GM19035 (cell line): ENCODE measurements around the gene FAM181B.

Source experiments
- ATAC-seq: cut with Tn5 transposase; IDR thresholded peaks from one replicate; pipeline ENCODE4 v1.9.1; 2021; ENCODE audit not compliant: unreplicated experiment

The FAM181B gene, protein sequence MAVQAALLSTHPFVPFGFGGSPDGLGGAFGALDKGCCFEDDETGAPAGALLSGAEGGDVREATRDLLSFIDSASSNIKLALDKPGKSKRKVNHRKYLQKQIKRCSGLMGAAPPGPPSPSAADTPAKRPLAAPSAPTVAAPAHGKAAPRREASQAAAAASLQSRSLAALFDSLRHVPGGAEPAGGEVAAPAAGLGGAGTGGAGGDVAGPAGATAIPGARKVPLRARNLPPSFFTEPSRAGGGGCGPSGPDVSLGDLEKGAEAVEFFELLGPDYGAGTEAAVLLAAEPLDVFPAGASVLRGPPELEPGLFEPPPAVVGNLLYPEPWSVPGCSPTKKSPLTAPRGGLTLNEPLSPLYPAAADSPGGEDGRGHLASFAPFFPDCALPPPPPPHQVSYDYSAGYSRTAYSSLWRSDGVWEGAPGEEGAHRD

DNA sequence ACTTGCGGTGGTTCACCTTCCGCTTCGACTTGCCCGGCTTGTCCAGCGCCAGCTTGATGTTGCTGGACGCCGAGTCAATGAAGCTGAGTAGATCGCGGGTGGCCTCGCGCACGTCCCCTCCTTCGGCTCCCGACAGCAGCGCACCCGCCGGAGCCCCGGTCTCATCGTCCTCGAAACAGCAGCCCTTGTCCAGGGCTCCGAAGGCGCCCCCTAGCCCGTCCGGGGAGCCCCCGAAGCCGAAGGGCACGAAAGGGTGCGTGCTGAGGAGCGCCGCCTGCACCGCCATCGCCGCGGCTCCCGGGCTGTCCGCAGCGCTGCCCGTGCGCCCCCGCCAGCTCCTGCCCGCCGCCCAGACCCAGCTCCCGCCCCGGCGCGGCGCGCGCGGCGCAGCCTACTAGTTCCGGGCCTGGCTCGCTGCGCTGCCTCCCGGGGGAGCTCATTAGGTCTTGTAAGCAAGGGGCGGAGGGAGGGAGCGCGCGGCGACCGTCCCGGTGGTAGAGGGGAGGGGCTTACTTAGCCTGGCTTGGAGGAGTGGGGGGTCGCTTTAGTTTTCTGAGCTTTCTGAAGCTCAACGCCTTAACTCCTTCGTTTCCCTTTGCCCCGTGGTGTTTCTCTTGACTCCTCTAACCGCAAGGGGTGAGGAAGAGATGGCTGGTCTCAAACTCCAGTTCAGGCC lies at the start of gene FAM181B:
Gene FAM181B, minus strand, starts transcription at position 421 of the 676 bp plus-strand sequence. Its CDS starts 135 bp downstream, at position 286.
- ATAC-seq = no peak

DNA sequence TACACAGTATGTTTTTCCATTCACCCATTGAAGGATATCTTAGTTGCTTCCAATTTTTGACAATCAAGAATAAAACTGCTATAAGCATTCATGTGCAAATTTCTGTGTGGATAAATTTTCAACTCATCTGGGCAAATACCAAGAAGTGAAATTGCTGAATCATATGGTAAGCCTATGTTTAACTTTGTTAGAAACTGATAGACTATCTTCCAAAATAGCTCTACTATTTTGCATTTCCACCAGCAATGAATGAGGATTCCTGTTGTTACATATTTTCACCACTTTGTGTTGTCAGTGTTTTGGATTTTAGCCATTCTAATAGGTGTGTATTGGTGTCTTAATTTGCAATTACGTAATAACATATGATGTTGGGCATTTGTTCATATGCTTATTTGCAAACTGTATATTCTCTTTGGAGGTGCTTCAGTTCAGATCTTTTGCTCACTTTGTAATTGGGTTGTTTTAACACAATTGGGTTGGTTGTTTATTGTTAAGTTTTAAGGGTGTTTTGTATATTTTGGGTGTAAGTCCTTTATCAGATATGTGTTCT lies 49.2 kb upstream of the FAM181B start:
- ATAC-seq = no peak

DNA sequence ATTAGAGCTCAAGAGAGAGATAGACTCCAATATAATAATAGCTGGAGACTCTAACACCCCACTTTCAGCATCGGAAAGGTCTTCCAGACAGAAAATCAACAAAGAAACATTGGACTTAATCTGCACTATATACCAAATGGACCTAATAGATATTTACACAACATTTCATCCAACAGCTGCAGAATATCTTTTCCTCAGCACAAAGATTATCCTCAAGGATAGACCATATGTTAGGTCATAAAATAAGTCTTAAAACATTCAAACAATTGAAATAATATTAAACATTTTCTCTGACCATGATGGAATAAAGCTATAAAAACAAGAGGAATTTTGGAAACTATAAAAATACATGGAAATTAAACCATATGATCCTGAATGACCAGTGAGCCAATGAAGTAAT lies 45.1 kb upstream of the FAM181B start:
- no peak for ATAC-seq

DNA sequence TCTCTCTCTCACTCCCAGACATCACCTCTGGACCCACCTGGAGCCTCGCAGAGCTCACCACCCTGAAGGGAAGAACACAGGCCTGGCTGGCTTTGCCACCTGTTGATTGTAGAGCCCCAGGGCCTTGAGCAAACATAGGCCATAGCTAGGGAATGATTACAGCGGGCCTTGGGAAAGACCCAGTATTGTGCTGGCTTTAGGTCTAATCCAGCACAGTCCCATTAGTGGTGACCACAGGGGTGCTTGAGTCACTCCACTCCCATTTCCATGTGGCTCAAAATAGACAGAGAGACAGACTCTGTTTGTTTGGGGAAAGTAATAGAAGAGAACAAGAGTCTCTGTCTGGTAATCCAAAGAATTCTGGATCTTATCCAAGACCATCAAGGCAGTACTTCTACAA lies 42.7 kb upstream of the FAM181B start:
- ATAC-seq = no peak

DNA sequence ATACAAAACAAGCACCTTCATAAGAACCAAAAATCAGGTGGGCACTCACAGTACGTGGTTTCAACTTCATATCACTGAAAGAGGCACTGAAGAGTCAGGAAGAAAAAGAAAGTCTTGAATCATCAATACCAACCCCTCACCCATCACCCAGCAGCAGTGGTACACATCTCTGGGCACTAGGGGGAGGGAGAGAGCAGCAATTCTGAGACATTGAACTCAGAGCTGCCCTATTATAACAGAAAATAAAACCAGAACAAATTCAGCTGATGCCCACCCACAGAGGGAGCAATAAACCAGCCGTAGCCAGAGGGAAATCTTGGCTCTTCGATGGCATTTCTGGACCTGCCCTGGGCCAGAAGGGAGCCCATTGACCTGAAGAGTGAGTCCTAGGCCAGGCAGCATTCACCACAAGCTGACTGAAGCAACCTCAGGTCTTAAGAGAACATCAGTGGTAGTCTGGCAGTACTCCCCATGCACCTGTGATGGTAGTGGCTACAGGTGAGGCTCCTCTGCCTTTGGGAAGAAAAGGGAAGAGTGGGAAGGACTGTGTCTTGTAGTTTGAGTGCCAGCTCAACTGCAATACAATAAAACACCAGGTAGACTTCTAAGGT lies 42.2 kb upstream of the FAM181B start:
- ATAC-seq = peak; percentile 100

DNA sequence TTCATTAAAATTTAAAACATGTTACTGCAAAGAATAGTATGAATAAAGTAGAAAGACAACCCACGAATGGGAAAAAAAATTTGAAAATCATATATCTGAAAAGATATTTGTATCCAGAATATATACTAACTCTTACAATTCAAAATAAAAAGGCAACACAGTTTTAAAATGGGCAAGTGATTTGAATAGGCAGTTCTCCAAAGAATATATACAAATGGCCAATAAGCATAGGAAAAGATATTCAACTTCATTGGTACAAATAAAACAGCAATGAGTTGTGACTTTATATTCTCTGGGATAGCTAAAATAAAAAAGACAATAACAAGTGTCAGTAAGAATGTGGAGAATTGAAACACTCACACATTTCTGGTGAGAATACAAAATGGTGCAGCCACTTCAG lies 41.6 kb upstream of the FAM181B start:
- ATAC-seq = no peak

DNA sequence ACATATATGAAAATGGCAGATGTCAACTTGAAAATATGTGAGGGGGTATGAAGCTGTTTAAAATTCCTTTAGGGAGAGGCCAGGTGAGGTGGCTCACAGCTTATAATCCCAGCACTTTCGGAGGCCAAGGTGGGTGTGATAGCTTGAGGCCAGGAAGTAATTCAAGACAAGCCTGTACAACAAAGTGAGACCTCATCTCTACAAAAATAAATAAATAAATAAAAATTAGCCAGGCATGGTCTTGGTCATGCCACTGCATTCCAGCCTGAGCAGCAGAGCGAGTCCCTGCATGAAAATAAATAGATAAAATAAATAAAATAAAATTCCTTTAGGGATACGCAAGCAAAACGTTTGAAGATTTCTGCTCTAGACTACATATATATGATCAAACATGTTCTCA lies 38.1 kb upstream of the FAM181B start:
- no peak for ATAC-seq

DNA sequence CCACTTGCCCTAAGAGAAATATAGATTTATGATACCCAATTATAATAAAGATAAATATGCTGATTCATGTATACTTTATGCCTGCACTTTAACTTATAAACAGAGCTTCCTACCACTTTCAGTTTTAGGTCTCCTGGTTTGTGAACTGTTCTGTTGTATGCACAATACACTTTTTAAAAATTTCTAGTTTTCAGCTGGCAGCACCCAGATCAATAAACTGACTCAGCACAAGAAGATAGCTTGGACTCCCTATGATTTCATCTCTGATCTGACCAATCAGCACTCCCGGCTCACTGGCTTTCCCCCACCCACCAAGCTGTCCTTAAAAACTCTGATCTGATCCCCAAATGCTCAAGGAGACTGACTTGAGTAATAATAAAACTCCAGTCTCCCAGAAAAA lies 33.5 kb upstream of the FAM181B start:
- no peak for ATAC-seq

DNA sequence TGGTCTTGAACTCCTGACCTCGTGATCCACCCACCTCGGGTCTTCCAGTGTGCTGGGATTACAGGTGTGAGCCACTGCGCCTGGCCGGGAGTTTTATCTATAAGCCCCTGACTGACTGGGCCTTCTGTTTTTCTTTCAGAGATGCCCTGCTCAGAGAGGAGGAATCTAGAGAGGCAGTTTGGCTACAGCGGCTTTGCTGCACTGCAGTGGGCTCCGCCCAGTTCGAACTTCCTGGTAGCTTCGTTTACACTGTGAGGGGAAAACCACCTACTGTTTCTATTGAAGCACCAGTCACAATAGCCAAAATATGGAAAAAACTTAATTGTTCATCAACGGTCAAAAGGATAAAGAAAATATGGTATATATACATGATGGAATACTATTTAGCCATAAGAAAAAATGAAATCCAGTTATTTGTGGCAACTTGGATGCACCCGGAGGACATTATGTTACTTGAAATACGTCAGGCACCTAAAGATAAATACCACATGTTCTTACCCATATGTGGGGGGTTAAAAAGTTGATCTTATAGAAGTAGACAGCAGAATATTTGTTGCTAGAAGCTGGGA lies 31.9 kb upstream of the FAM181B start:
- ATAC-seq = no peak

DNA sequence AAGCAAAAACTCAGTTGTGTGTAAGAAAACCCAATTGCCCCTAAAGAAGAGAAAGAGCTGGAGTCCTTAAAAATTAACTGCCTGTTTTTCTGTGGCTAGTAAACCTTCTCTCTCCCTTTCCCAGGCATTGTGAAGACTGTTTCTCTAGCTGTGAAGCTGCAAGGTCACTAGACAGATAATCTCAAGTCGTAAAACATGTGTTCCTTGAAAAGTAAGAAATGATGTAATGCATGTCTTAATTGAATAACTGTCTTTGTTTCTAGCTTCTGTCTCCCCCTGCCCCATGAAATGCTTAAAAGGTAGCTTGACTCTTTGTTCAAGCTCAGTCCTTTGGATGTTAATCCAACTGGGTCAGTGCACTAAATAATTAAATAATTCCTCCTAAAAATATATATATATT lies 29.5 kb upstream of the FAM181B start:
- no peak for ATAC-seq

DNA sequence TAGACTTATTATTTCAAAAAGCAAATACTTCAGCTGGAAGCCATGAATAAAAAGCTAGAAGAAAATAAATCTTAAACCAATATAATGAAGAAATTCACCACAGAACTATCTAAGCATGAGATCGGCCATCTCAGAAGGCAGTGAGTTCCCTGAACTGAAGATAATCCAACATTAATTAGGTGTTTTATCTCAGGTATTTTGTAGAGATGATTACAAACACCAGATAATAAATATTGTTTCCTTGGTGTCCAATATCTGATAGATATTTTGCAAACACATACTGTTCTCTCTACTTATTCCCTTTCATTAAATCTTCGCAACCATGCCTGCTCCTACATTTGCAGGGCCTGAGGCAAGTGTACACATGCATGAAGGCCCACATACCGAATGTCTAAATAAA lies 26.0 kb upstream of the FAM181B start:
- ATAC-seq = no peak

DNA sequence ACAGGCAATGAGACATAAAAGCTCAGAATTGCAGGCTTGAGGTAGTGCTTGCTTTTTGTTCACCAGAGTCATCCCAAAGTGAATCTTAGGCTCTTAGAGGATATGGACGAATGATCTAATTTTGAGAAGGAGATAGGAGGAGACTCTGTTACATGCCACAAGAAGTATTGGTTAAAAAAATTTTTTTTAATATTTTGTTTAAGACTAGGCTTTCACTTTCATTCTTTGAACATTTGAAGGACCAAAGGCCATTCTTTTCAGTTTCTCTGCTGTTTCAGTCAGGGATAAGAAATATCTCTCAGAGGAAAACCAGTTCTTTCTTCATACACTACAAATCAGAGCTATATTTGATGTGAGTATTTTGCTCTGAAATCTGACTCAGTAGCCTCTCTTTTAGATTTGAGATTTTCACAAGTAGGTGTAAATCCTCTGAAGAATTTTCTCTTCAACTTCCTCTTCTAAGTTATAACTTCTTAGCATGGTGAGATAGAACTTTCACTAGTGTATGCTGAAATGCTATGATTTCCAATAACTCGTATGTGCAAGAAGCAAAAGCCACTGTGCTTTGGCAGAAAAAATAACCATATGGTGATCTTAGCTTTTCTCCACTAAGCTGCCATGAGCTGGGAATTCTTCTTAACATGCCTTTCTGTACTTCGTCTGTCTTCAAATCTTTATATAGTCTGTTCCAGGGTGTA lies 24.1 kb upstream of the FAM181B start:
- ATAC-seq = no peak

DNA sequence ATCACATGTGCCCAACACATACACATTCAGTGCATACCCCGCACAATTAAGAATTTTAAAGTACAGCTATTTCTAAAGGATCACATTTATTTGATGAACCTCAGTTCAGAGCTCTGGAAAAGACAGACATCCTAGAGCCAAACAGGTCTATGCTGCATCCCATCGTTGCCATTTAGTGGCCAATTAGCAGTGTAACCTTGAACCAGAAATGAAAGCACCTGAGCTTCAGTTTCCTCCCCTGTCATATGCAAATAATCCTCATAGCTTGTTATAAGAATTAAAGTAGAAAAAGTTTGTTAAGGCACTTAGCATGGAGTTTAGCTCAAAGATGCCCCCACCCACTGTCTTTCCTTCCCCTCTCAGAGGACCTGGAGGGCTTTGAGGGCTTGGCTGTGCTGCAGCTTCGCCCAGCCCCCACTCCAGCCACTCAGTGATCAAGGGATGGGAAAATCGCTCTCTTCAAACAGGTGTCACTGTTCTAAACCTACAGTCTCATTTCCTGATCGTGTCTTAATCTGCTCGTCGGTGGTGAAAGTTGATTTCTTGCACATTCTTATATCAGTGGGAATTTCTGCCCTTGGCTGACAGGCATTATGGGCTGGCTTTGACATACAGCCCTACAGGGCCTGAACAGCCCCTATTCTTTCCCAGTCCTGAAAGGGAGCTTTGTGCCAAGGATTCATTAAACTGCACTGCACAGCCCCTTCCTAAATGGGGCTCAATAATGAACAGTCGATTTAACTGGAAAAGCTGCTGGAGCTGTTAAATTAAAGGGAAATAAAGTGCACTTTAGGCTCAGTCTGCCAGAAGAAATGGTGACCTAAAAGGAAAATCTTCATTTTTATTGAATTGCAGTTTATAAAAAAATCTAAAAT lies 23.3 kb upstream of the FAM181B start:
- ATAC-seq = no peak

DNA sequence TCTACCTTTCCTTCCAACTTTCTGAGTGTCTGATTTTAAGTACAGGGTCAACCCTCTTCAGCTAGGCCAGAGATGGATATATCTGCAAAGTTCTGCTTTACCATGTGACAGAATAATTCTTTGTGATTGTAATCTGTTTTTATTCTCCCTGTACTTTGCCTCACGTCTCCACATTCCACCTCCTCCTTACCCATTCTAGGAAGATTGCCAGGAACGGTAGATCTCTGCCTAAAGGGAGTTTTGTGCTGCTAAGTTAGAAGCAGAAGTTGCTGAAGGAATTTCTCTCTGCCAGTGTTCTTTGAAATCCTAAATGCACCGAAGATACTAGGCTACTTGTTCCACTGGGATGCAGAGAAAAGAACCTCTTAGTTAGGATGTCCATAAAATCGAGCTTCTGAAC lies 20.7 kb upstream of the FAM181B start:
- no peak for ATAC-seq

DNA sequence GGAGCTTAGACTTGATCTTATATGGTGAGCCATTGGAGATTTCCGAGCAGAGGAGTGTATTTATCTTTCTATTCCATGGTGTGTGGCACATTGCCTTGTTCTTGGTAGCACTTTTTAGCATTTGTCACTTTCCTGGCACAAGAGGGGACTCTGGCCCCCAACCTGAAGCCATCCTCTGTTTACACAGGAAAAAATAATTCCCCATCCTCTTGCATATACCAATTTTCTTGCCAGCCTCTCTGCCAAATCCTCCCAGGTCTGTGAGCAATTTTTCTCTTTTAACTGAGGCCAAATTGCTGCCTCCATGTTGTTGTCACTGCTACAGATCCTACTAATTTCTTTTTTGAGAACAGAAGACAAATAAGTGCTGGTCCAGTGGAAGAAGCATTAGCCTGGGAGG lies 20.3 kb upstream of the FAM181B start:
- no peak for ATAC-seq

DNA sequence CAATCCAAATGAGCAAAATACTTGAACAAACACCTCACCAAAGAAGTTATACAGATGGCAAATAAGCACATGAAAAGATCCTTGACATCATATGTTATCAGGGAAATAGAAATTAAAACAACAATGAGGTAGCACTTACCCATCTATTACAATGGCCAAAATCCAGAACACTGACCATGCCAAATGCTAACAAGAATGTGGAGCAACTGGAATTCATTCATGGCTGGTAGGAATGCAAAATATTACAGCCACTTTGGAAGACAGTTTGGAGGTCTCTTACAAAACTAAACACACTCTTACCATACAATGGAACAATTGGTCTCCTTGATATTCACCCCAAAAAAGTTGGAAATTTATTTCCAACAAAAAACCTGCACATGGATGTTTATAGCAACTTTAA lies 19.1 kb upstream of the FAM181B start:
- no peak for ATAC-seq

DNA sequence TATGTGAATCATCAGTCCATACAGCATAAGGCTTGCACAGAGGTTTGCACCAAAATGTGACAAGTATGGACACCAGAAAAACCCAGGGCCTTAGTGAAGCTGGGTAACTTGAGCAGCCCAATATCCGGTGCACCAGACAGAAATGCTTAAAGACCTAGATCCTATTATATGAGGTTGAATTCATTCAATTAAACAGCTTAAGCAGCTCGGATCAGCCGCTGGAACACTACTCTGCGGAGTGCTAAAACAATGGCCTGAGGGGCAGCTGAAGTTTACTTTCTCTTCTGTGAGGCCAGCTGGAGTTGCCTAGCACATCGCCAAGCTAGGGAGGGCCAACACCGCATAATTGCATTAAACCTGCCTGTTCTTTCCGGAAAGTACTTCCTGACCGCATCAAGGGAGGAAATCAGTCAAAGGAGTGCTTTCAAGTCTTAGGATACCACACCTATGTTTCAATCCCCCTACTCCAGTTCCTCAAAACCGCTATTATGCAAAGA lies 17.0 kb upstream of the FAM181B start:
- ATAC-seq = peak; percentile 55

DNA sequence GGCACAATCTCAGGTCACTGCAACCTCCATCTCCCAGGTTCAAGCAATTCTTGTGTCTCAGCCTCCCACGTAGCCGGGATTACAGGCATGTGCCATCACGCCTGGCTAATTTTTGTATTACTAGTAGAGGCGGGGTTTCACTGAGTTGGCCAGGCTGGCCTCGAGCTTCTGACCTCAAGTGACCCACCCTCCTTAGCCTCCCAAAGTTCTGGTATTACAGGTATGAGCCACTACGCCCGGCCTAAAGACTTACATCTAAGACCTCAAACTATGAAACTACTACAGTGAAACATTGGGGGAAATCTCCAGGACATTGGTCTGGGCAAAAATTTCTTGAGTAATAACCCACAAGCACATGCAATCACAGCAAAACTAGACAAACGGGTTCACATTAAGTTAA lies 13.8 kb upstream of the FAM181B start:
- ATAC-seq = no peak

DNA sequence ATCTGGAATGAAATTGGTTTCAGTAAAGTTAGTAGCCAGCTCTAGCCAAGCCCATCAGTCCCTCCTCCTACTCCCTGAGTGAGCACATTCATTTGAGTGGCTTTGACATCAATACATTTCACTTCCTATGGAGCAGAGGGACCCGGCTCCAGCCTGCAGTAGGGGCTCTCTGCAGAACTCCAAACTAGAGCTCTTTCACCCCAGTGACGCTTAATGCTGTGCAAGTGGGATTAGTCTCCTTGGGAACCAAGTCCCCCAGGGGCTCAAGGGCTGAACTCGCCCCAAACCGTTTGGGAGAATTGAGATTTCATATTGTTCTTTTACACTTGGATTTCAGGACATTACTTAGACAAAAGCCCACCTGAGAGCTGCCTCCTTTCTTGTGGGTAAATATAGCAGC lies 4.4 kb upstream of the FAM181B start:
- no peak for ATAC-seq

DNA sequence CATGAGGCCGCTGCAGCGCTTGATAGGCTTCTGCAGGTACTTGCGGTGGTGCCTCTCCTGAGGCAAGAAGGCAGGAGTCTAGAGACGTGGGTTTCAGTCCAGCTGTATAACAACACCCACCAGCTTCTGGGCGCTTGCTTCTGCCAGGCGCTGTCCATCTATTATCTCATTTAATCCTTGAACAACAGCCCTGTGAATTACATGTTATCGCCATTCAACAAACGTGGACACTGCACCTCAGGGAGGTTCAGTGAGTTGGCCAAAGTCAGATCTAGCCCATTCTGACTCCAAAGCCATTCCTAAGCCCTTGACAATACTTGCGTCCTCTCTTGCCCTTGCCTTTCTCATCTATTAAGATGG lies 436 bp upstream of the FAM181B start:
- no peak for ATAC-seq
